GM18519 (cell line): ENCODE data around the gene COQ8A.
A peak's percentile ranks its signal among the peaks of the same experiment; 100 is the strongest.

ENCODE experiments used
- ATAC-seq: cut with Tn5 transposase; IDR thresholded peaks from one replicate; pipeline ENCODE4 v1.9.1; 2021; ENCODE audit warnings: mild to moderate bottlenecking, moderate library complexity; ENCODE audit not compliant: unreplicated experiment, low FRiP score

The COQ8A gene

DNA sequence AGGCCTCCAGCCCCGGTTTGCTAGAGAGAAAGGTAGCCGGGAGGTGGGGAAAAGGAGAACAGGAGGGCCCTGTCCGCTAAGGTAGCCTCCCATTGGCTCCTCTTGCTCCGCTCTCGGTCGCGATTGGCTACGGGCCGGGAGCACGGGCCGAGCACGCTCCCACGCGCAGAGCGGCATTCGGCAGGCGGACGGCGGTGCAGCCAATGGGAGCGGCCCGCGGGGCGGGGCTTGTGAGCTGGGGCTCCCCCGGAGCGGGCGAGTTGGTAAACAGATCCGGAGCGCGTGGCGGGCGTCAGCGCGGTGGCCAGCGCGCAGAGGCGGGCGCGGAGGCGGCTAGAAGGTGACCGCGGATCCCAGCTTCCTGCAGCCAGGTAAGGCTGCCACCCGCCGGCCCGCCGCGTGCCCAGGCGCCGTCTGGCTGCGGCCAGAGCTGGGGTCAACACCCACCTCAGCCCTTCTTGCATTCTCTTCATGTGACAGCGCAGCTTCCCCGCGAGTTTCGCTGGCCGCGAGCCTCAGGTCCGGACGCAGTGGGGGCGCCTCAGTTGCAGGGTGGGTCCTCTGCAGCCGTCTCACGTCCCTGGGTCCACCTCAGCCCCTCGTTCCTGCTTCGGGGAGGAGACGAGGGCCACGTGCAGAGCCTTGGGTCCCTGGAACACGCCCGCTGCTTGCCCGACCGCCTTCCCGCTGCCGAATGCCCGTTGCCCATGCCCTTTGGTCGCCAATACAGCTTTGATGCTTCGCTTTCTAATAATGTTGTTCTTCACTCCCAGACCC is at the start of gene COQ8A:
Gene COQ8A (plus strand): TSS at position 266 of the 777 bp plus-strand sequence. CDS start 21,092 bp downstream, outside the sequence.
- peak; percentile 96 for ATAC-seq

DNA sequence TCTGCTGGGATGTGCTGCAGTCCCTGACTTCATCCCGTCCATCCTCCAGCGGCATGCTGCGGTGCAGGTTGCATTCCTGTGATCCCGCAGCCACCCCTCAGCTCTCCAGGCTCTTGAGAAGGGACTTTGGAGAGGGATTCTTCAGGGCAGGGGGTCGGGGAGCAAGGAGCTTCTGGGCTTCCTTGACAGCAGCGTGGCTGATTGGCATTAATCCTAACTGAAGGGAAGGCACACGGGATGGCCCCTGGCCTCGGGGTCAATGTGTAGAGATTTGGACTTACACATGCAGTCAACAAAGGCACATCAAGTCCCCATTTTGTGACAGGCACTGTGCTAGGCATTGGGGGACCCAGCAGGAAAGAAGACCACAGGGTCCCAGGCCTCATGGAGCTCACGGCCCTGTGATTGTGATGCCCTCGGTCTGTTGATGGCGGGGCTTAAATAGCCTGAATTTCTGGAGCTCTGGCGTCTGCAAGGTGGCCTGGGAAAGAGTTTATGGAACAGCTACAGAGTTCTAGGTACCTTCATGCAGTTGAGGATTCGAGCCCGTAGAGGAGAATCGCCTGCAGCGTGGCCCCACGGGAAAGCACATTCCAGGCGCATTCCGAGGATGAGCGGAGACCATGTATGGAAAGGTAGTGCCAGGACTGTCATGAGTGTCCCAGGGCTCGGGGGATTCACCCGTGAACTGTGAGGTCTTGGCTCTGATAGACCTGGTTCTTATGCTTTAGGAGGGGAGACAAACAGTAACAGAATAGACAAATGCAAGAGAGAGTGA is 49.6 kb upstream of the COQ8A start:
- ATAC-seq = no peak

DNA sequence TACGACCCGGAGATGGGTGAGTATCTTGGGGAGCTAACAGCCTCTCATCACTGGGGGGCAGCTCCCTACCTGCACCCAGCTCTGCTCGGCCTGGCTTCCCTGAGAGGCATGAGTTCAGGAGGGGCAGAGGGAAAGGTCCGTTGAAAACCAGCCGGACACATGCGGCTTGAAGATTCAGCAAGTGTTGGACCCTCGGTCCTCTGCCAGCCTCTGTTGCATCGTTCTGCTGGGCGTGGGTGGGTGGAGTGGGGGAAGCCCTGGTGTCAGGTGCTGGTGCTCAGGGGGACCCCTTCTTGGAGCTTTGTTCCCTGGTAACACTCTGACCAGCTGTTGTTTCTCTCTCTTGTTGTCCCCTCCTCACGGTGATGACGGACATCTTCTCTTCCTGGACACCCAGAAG is 48.7 kb upstream of the COQ8A start:
- no peak for ATAC-seq

DNA sequence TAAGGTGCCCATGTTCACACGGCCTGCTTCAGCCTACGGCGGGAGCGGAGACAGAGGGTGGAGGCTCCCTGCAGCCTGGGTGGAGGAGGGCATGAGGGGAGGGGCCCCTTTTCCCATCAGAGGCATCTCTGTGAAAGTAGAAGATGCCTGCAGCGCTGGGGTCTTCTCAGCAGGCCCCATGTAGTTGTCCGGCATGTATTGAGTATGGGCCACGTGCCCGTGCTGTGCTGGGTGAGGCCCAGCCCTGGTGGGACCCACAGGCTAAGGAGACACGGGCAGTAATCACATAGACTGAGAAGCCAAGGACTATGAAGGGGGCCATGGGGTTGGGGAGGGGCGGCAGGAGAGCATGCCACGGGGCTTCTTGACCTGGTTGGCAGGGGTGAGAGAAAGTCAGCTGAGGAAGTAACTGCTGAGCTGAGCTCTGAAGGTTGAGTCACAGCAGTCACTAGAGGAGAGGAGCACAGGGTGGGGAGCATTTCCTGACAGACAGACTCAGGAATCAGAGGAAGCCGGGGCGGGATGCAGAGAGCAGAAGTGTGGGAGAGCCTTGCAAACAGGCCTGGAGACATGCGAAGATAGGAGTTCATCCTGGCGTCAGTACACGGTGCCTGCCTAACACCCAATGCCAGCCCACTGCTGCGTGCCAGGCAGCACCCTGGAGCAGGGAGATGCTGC is 48.1 kb upstream of the COQ8A start:
- no peak for ATAC-seq

DNA sequence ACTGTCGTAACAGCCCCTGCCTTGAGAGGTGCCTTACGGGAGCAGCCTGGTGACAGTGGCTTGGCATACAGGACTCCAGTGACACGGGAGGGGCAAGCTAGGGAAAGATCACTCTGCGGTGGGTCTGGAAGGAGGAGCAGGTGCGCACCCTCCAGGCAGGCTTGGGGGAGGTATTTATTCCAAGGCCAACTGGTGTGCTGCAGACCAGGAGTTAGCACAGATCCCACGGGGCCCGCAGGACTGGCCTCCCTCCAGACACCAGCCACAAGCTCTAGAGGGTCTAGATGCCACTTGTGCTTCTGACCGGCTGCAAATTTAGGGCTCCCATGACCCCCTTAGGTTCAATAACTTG is 47.6 kb upstream of the COQ8A start:
- no peak for ATAC-seq

DNA sequence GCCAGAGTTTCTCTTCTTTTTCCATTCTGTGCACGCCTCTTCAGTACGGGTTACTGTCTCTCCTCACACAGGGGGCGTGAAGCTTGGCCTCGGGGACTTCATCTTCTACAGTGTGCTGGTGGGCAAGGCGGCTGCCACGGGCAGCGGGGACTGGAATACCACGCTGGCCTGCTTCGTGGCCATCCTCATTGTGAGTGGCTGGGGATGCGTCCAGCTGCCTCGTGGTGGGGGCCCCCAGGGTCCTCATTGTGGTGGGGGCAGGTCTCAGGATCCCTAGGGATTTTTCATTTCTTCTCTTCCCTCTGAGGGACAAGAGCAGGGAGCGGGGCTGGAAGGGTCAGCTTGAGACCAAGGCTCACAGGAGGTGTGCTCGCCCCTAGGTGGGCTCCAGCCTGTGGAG is 46.2 kb upstream of the COQ8A start:
- no peak for ATAC-seq

DNA sequence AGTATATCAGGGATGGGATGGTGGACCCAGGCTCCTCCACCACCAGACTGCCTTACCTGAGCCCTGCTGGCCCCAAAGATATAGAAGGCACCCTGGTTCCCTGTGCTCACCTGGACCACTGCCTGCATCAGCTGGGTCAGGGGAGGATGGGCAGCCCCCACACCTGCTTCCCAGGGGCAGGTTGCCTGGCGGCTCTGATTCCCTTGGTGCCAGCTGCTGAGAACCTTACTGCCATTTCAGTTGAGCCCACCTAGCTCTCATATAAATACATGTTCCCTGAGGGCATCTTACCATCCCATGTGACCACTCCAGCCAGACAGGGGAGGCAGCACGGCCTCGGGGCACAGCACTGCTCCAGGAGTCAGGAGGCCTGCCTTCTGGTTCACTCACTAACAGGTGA is 45.3 kb upstream of the COQ8A start:
- no peak for ATAC-seq

DNA sequence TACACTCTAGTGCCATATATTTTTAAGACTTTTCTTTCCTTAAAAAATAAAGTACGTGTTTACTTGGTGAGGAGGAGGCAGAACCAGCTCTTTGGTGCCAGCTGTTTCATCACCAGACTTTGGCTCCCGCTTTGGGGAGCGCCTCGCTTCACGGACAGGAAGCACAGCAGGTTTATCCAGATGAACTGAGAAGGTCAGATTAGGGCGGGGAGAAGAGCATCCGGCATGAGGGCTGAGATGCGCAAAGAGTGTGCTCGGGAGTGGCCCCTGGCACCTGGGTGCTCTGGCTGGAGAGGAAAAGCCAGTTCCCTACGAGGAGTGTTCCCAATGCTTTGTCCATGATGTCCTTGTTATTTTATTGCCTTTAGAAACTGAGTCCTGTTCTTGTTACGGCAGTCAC is 44.5 kb upstream of the COQ8A start:
- ATAC-seq = no peak

DNA sequence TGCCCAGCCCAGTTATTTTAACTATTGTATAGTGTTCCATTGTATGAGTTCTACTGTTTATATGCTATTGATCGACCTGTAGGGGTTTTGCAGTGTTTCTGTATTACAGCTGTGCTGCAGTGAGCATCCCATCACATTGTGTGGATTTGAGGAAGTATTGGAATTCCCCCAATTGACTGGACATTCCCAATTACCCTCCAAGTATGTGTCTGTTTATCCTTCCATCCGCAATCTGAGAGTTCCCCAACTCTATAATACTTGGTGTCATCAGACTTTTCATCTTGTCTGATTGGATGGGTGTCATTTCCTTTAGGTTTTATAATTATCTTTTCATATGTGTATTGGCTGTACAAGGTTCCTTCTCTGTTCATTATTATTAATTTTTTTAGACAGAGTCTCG is 41.8 kb upstream of the COQ8A start:
- ATAC-seq = no peak

DNA sequence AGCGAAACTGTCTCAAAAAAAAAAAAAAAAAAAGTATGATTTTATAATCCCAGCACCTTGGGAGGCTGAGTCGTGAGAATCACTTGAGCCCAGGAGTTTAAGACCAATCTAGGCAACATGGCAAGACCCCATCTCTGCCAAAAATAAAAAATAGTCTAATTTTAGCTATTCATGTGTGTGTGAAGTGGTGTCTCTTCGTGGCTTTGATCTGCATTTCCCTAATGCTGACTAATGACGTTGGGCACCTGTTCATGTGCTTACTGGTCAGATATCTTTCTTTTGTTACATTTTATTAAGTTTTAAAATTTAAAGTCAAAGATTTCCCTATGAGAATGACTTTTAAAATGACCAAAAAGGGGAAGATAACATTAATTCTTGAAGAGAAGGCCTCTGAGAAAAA is 38.7 kb upstream of the COQ8A start:
- no peak for ATAC-seq

DNA sequence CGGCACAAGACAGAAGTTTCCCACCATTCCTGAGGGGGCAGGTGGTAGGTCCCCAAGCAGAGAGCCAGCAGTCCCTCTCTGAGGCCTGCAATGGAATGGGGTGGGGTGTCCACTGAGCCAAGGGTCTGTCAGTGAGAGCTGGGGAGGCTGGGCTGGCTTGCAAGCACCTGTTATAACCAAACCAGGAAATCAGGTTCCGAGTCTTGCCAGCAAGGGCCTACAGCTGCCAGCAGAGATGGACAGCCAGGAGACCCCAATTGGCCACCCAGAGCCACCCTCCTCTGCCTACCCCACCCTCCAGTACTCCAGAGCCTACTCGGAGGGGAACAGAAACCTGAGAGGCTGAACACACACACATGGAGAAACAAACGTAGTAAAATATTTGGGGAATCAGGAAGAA is 37.5 kb upstream of the COQ8A start:
- ATAC-seq = no peak

DNA sequence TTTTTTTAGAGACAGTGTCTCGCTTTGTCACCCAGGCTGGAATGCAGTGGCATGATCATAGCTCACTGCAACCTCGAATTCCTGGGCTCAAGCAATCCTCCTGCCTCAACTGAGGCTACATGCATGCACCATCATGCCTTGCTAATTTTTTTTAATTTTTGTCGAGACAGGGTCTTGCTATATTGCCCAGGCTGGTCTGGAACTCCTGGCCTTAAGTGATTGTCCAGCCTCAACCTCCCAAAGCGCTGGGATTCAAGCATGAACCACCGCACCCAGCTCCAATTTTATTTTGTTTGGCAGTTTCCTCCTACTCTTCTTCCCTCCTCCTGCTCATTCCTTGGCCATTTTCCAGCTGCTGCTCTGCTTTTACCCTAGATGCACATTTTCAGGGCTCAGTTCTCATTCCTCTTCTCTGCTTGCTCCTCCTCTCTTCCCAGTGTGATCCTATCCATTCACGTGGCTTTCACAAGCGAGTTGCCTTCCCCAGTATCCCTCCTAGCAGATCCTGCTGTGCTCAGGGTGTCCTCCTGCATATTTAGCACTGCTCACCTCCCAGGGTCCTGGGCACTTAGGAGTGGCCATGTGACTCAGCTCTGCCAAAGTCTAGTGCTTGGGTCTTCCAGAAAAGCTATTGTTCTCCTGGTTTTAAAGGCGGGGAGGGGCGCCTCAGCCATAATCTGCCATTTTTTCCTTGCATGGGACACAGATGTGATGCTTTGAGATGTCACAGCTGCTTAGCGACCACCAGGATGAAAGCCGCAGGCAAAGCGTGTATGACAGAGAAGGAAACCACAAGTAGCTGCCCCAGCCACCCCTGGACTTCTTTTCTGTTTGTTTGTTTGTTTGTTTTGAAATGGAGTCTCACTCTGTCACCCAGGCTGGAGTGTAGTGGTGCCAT is 36.0 kb upstream of the COQ8A start:
- ATAC-seq = no peak

DNA sequence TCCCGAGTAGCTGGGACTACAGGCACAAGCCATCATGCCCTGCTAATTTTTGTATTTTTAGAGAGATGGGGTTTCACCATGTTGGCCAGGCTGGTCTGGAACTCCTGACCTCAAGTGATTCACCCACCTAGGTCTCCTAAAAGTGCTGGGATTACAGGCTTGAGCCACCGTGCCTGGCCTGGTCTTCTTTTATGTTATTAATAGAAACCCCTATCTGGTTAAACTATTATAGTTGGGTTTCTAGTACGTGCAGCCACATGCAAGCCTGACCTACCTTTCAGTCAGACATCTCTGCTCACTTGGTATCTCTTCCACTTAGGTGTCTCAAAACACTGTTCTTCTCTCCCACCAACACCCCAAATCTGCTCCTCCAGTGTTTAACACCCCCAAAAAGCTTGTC is 35.3 kb upstream of the COQ8A start:
- no peak for ATAC-seq

DNA sequence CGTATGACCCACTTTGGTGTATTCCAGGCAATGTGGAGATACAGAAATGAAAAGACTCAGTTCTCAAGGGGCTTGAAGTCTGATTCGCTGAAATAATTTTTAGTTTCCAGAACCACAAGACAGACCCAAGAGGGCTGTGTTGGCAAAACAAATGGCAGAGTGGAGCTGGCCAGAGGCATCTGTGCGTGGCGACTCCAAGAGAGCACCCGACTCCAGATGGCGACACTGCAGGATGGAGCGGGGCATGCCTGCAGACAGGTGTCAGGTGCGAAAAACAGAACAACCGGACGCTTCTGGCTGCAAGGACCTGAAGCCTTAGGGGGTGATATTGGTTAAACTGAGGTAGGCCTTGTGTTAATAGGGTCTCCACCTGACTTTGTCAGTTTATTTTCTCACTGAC is 31.7 kb upstream of the COQ8A start:
- ATAC-seq = no peak

DNA sequence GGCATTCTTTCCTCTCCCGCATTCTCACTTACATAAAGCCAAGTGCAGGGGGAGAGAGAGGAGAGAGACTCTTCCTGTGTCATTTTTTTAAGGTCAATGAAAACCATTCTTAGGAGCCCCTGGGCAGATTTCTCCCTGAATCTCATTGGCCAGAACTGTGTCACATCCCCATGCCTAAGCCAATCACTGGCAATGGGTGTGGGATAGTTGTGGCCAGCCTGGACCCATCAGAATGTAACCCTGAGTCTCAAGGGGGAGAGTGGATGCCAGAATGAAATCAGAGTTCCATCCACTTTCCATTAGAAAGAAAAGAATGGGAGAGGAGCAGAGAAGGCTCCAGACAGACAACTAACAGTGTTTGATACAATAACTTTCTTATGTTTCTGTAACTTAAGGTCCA is 31.2 kb upstream of the COQ8A start:
- no peak for ATAC-seq

DNA sequence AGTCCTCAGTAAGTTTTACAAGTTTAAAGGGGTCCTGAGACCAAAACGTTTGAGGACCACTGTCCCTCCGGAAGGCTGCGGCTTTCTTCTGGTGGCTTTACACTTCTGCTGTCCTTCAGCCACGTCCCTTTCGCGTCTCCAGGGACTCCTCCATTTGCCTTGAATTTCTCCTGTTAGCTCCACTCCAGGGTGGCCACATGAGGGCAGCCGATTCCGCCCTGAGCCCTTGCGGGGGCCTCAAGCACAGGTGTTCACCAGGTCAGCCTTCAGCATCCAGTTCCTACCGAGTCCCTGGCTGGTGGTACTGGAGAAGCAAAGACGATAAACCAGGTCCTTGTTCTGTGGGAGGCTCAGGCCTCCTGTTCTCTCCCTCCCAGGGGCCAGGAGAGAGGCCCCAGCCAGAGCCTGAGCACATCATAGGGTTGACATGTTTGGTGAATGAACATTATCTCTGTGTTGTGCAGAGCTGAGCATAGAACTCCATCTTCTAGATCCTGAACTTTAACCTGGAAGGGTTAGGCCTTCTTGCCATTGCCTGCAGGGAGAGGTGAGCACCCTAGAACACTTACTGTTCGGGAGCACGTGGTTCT is 27.4 kb upstream of the COQ8A start:
- peak; percentile 33 for ATAC-seq

DNA sequence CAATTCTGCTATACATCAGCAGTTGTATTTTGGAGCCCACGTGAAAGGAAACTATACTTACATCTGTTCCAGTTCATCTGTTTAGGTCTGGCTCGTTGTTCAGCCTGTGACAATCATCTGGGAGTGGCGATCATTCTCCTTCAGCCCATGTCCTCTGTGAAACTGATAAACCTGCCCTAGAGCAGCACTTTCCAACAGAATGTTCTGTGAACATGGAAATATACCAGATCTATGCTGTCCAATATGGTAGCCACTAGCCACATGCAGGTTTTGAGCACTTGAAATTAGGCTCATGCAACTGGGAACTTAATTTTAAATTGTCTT is 24.5 kb upstream of the COQ8A start:
- no peak for ATAC-seq

DNA sequence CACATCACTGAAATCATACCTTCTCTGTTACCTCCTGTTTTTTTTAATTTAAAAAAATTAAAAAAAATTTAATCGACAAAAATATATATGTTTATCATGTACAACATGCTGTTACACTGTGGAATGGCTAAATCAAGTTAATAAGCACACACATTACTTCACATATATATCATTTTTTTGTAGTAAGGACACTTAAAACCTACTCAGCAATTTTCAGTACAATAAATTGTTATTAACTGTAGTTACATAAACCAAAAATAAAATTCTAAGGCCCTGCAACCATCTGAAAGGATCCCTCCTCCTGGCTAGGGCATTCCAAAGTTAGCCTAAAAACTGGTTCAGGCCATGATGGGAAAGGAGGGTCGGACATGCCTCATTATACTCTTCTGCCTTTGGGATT is 23.6 kb upstream of the COQ8A start:
- no peak for ATAC-seq

DNA sequence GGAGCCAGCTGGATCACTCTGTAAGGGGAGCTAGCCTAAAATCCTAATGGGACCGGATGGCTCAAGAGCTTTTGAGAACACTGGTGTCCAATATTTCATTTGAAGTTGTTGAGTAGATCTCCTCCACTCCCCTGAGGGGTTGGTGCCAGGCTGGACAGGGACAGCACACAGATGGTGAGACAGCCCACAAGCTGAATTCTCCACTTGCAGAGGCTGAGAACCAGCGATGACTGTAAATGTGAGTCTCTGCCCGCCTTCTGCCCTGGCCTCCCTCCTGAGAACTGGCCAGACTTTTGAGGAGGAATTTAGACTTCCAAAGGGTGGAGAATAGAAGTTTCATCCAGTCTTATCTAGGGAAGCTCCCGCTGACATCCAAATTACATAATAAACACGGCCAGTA is 20.5 kb upstream of the COQ8A start:
- no peak for ATAC-seq

DNA sequence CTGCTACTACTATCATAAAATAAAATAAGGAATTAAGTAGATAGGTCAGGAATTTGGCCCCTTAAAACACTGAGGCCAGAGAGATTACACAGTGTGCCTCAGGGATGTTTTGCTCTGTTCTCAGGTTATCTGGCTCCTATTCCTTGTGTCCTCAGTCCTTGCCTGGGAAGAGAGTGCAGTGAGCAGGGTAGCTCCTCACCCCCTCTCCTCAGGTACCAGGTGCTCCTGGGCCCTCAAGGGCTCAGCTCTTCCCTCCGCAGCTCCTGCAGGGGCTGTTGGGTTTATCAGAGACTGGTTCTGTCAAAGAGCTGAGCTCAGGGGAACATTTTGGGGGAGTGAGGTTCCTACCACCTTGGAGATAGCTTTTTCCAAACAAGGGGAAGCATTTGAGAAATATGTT is 20.1 kb upstream of the COQ8A start:
- no peak for ATAC-seq
